ENCODE data around the gene KASH5.
"Not testable (repeated sequence)": the region's sequence is repeated elsewhere in the genome, so short reads cannot be mapped to it uniquely, and the experiment has no call there.

The KASH5 gene

DNA sequence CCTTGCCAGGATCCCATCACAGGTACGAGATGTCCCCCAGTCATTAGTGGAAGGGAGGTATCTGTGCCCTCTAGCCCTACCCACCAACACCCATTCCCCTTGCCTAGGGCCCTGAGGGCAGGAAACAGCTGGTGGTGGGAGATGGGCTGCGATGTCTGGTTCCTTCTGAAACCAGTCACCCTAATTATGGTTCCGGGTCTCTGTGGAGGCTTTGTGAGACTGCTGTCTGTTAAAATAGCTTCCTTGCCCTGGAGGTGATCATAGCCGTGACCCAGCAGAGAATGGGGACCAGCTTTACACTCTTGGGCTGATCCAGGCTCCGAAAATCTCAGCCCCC is 70.5 kb downstream of the KASH5 start:
- Mint-ChIP-seq H3K27me3 (no peaks in the 10 kb centered on the region), H3K9me3 (no peaks in the 10 kb centered on the region), H3K27ac (no peak overlapping the region), H3K4me1 (peaks cover 15% of the 10 kb centered on the region), H3K4me3 (no peak overlapping the region), H3K36me3 (ENCODE audit: low read depth) (peaks cover 9% of the 10 kb centered on the region)
- DNase-seq (no peak), ATAC-seq (no peak)

DNA sequence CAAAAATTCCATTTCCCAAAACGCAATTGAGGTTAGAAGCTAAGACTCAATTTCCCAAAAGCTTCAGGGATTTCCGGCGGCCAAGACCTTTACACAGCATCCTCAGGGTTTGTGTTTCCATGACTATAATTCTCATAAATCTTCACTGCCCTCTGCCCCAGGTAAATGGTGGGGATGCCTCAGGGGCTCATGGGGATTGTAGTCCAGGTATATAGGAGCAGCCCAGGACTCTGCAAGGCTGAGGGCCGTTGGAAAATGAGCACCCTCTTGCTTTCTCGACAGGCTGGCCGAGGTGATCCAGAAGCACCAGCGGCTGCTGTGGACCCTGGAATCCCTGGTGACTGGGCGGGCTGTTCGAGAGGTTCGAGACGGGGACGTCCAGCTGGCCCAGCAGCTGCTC is 71.3 kb downstream of the KASH5 start:
- peaks cover 9% of the 10 kb centered on the region for H3K36me3 Mint-ChIP-seq (ENCODE audit: low read depth)
- DNase-seq = no peak
- no peak overlapping the region for H3K4me3 Mint-ChIP-seq
- peaks cover 10% of the 10 kb centered on the region for H3K4me1 Mint-ChIP-seq
- H3K27me3 Mint-ChIP-seq = no peaks in the 10 kb centered on the region
- no peak overlapping the region for H3K27ac Mint-ChIP-seq
- no peak for ATAC-seq
- H3K9me3 Mint-ChIP-seq = no peaks in the 10 kb centered on the region

DNA sequence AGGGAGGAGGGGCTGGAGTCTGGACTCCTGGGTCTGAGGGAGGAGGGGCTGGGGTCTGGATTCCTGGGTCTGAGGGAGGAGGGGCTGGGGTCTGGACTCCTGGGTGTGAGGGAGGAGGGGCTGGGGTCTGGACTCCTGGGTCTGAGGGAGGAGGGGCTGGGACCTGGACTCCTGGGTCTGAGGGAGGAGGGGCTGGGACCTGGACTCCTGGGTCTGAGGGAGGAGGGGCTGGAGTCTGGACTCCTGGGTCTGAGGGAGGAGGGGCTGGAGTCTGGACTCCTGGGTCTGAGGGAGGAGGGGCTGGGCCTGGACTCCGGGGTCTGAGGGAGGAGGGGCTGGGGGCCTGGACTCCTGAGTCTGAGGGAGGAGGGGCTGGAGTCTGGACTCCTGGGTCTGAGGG is 73.1 kb downstream of the KASH5 start:
- ATAC-seq = not testable (repeated sequence)

DNA sequence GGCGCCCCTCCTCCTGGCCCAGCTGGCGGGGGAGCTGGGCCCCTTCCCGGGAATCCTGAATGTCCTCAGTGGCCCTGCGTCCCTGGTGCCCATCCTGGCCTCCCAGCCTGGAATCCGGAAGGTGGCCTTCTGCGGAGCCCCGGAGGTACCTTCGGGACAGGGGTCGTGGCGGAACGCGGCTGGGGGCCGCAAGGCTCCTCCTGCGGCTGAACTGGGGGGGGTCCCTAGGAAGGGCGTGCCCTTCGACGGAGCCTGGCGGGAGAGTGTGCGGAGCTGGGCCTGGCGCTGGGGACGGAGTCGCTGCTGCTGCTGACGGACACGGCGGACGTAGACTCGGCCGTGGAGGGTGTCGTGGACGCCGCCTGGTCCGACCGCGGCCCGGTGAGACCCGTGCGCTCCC is 73.6 kb downstream of the KASH5 start:
- H3K4me1 Mint-ChIP-seq = no peaks in the 10 kb centered on the region

More for the DNA sequence above, 73.1 kb downstream of the KASH5 start:
- H3K4me3 Mint-ChIP-seq; DNase-seq; H3K27me3 Mint-ChIP-seq; H3K9me3 Mint-ChIP-seq; H3K27ac Mint-ChIP-seq; H3K4me1 Mint-ChIP-seq; H3K36me3 Mint-ChIP-seq (ENCODE audit: low read depth): not testable (repeated sequence)

GRCh38 chr19:49462492-49462891 is 74.4 kb downstream of the KASH5 start:
- ATAC-seq (no peak), DNase-seq (no peak)
- Mint-ChIP-seq H3K36me3 (ENCODE audit: low read depth) (peaks cover 5% of the 10 kb centered on the region), H3K9me3 (no peaks in the 10 kb centered on the region), H3K4me3 (no peak overlapping the region), H3K27me3 (no peaks in the 10 kb centered on the region), H3K27ac (no peak overlapping the region), H3K4me1 (peaks cover 2% of the 10 kb centered on the region)

More for the DNA sequence above, 73.6 kb downstream of the KASH5 start:
- Mint-ChIP-seq H3K27me3 (no peaks in the 10 kb centered on the region), H3K36me3 (ENCODE audit: low read depth) (peaks cover 7% of the 10 kb centered on the region), H3K9me3 (no peaks in the 10 kb centered on the region), H3K4me3 (no peak overlapping the region), H3K27ac (no peak overlapping the region)
- DNase-seq (no peak), ATAC-seq (no peak)

DNA sequence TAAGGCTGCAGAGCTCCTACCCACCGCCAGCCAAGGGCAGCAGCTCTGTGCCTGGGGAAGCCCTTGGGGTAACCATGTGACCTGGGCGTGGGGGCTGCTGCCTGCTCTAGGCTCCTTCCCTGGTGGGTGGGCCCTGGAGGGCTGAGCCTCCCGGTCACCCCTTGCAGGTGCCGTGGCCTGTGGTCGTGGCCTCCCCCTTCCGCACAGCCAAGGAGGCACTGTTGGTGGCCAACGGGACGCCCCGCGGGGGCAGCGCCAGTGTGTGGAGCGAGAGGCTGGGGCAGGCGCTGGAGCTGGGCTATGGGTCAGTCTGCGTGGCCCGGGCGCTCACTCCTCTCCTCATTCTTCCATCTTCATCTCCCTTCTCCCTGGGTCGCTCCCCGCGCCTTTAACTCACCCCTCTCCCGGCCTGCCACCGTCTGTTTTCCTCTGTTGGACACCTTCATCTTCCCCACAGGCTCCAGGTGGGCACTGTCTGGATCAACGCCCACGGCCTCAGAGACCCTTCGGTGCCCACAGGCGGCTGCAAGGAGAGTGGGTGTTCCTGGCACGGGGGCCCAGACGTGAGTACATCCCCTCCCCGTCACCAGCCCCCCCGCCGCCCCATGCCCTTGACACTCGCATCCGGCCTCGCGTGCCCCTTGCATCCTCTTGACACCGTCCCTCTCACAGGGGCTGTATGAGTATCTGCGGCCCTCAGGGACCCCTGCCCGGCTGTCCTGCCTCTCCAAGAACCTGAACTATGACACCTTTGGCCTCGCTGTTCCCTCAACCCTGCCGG is 76.1 kb downstream of the KASH5 start:
- Mint-ChIP-seq H3K4me1 (peaks cover 18% of the 10 kb centered on the region), H3K27ac (no peak overlapping the region), H3K4me3 (no peak overlapping the region), H3K27me3 (no peaks in the 10 kb centered on the region), H3K36me3 (ENCODE audit: low read depth) (peaks cover 6% of the 10 kb centered on the region), H3K9me3 (no peaks in the 10 kb centered on the region)
- DNase-seq (no peak), ATAC-seq (no peak)

- ATAC-seq = no peak
- H3K4me3 Mint-ChIP-seq = no peak overlapping the region
- H3K27me3 Mint-ChIP-seq = no peaks in the 10 kb centered on the region
- no peak for DNase-seq
- H3K27ac Mint-ChIP-seq = no peak overlapping the region
- no peaks in the 10 kb centered on the region for H3K9me3 Mint-ChIP-seq
- peaks cover 28% of the 10 kb centered on the region for H3K4me1 Mint-ChIP-seq
- peaks cover 4% of the 10 kb centered on the region for H3K36me3 Mint-ChIP-seq (ENCODE audit: low read depth)
Measured at GRCh38 chr19:49465371-49465770, 77.3 kb downstream of the KASH5 start.

Data from activated naive CD8-positive, alpha-beta T cell treated with anti-CD3 and anti-CD28 coated beads, Interleukin-2, amount 50 U/mL, for 24 hours (primary cell).